ENCODE data around the gene DDX39A. TPM values are rescaled to one million over a fixed set of nuclear protein-coding genes. Genes with fewer than 3 reads are reported as not detected.

The DDX39A gene
- total and polyA plus RNA-seq, 2 of the 8 experiments (the other 6 are each of a cell fraction or from before 2014, with no cell fraction given): 139 TPM

DNA sequence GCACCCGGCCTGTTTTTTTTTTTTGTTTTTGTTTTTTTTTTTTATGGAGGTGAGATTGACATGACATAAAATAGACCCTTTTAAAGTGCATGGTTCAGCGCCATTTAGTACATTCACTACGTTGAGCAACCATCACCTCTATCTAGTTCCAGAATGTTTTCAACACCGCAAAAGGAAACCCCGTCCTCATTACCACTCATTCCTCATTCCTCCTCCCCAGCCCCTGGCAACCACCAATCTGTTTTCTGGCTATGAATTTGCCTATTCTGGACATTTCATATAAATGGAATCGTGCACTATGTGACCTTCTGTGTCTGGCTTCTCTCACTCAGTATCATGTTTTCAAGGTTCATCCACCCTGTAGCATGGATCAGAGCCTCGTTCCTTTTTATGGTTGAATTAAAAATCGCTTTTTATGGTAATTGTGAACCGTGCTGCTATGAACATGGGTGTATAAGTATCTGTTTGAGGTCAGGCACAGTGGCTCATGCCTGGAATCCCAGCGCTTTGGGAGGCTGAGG, 47.8 kb downstream of the DDX39A start:
- Histone ChIP-seq H3K14ac (ENCODE audit: insufficient read length) (no peak overlapping the region), H4K91ac (replicated peaks; ENCODE audit: insufficient read length, low read length) (no peak overlapping the region), H3K4me3 (ENCODE audit: extremely low read depth in 1 of 4, insufficient read depth in 2 of 4, low read depth in 3 of 4, low read length in 4 of 4) (no peak overlapping the region), H3K4ac (replicated peaks; ENCODE audit: insufficient read length, low read depth, low read length) (no peak overlapping the region), H3K4me2 (ENCODE audit: insufficient read depth in 1 of 2, low read depth in 2 of 2, low read length in 2 of 2) (no peak overlapping the region), H3K79me2 (ENCODE audit: control insufficient read depth in 1 of 2, insufficient read depth in 2 of 2, low read length in 2 of 2) (no peaks in the 10 kb centered on the region), H4K8ac (ENCODE audit: extremely low read depth, insufficient read depth, low read length) (no peak overlapping the region), H3K18ac (ENCODE audit: extremely low read depth, low read length) (no peak overlapping the region), H2AK5ac (ENCODE audit: low read depth, low read length) (no peak overlapping the region), H2AFZ (ENCODE audit: low read length) (no peak overlapping the region), H3K27me3 (replicated peaks in 1 of 4; ENCODE audit: control insufficient read depth in 3 of 4, extremely low read depth in 1 of 4, insufficient read depth in 3 of 4, low read length in 3 of 4) (no peaks in the 10 kb centered on the region), H3K27ac (ENCODE audit: low read depth, low read length) (no peak overlapping the region), H2BK20ac (ENCODE audit: low read length) (no peak overlapping the region), H2BK120ac (replicated peaks; ENCODE audit: low read depth, low read length) (no peak overlapping the region), H3K9ac (replicated peaks in 1 of 4; ENCODE audit: extremely low read depth in 1 of 4, low read depth in 3 of 4, low read length in 3 of 4) (no peak overlapping the region), H3K79me1 (ENCODE audit: low read depth, low read length) (no peaks in the 10 kb centered on the region), H2BK5ac (ENCODE audit: low read depth, low read length) (no peak overlapping the region), H4K20me1 (replicated peaks in 1 of 2; ENCODE audit: control insufficient read depth in 1 of 2, insufficient read depth in 2 of 2, low read length in 2 of 2) (no peaks in the 10 kb centered on the region), H2BK12ac (ENCODE audit: low read depth, low read length) (no peak overlapping the region), H3K36me3 (ENCODE audit: control insufficient read depth in 2 of 4, insufficient read depth in 4 of 4, low read length in 3 of 4) (no peaks in the 10 kb centered on the region), H3K23ac (ENCODE audit: insufficient read length) (no peak overlapping the region), H3K9me3 (ENCODE audit: insufficient read depth in 2 of 2, low read depth in 1 of 2, low read length in 1 of 2) (no peaks in the 10 kb centered on the region), H2BK15ac (ENCODE audit: low read length) (no peak overlapping the region), H3K23me2 (ENCODE audit: low read depth, low read length) (no peaks in the 10 kb centered on the region), H3K4me1 (replicated peaks in 1 of 4; ENCODE audit: control insufficient read depth in 3 of 4, insufficient read depth in 4 of 4, low read length in 3 of 4) (peaks cover 0 to 6% (median 3%) of the 10 kb centered on the region in 4 experiments; a peak in 4 of 7 replicates), H3K56ac (replicated peaks; ENCODE audit: insufficient read length, low read depth, low read length) (no peak overlapping the region), H4K5ac (ENCODE audit: insufficient read length, low read depth, low read length) (no peak overlapping the region)
- ChIA-PET POLR2A (ENCODE audit: partially characterized antibody) (interaction anchor here (1.4 to 1.6 kb wide), 2 partner anchors 9 to 35 kb away, joined by 3 to 6 read pairs; no protein-coding TSS in a partner anchor), CTCF (ENCODE audit: partially characterized antibody) (no interaction called here)
- no peak for FAIRE-seq
- WGBS, 2 experiments (ENCODE audit: extremely low coverage in 1 of 2, insufficient coverage in 1 of 2, insufficient read length in 1 of 2, insufficient replicate concordance in 2 of 2, low coverage in 1 of 2, low lambda C conversion rate in 2 of 2, missing lambda C conversion rate in 1 of 2): 90% methylated on average over 10 of the region's 10 CpGs; no CpG with 5 or more reads in 1 of the 2 experiments
- DNase-seq (ENCODE audit: low read depth in 1 of 2, low spot score in 2 of 2): no peak
- TF ChIP-seq POU5F1 (IDR thresholded peaks at IDR 0.05; ENCODE audit: low read depth, low read length) (no peak), CBX8 (IDR thresholded peaks at IDR 0.05; ENCODE audit: borderline replicate concordance, low read depth, low read length) (no peak), CREB1 (IDR thresholded peaks at IDR 0.05) (no peak), GTF2F1 (IDR thresholded peaks at IDR 0.05; ENCODE audit: borderline replicate concordance, low read depth, low read length) (no peak), RAD21 (IDR thresholded peaks at IDR 0.05 in 1 of 2, conservative IDR thresholded peaks at IDR 0.05 in 1 of 2; ENCODE audit: low read depth in 2 of 2, low read length in 2 of 2) (no peak), NANOG (IDR thresholded peaks at IDR 0.05; ENCODE audit: insufficient read depth, low read depth, low read length, poor library complexity, severe bottlenecking) (no peak), YY1 (IDR thresholded peaks at IDR 0.05; ENCODE audit: low read depth, low read length) (no peak), JUN (IDR thresholded peaks at IDR 0.05; ENCODE audit: low read depth, low read length) (no peak), BACH1 (IDR thresholded peaks at IDR 0.05; ENCODE audit: low read length) (no peak), TAF1 (IDR thresholded peaks at IDR 0.05; ENCODE audit: low read depth, low read length) (no peak), EZH2 (IDR thresholded peaks at IDR 0.05; ENCODE audit: low read depth, low read length, severe bottlenecking) (no peak), SRF (IDR thresholded peaks at IDR 0.05; ENCODE audit: low read depth, low read length) (no peak), CHD2 (IDR thresholded peaks at IDR 0.05; ENCODE audit: low read length) (no peak), SIRT6 (IDR thresholded peaks at IDR 0.05; ENCODE audit: low read length) (no peak)

Data from H1 (cell line).